ENCODE data around the gene SMC6.

The SMC6 gene

DNA sequence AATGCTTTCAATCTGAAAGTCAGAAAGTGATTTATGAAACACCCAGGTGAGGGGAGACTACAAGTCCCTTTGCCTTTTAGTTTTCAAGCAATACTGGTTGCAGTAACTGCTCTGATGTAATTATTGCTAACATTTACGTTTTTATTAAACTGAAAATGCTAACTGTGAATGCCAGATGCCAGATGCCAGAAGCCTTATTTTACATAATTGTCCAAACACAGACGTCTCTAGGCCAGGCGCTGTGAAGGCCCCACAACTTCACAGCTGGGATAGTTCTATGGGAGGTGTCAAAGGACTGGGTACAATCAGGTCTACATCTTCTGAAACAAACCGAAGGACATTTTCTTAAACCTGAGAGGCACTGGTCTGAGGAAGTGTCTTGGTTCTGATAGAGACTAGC, 35.2 kb upstream of the SMC6 start:
- Histone ChIP-seq H3K4me1 (ENCODE audit: insufficient read depth, low read length) (no peaks in the 10 kb centered on the region), H3K27ac (ENCODE audit: low read length) (no peak overlapping the region), H3K4me3 (ENCODE audit: low read depth in 1 of 2, low read length in 2 of 2) (no peak overlapping the region), H3K36me3 (ENCODE audit: insufficient read depth, low read length) (no peaks in the 10 kb centered on the region), H3K79me2 (ENCODE audit: insufficient read depth, low read length) (no peaks in the 10 kb centered on the region), H3K27me3 (ENCODE audit: insufficient read depth, low read length, poor library complexity) (peaks cover 5% of the 10 kb centered on the region), H2AFZ (ENCODE audit: low read depth, low read length) (no peak overlapping the region), H4K20me1 (ENCODE audit: insufficient read depth, low read length) (0 out of 2 replicates have a peak, but pooled peaks cover 3% of the 10 kb centered on the region), H3K9ac (ENCODE audit: low read depth, low read length) (no peak overlapping the region), H3K9me3 (ENCODE audit: insufficient read depth, low read length, severe bottlenecking) (no peaks in the 10 kb centered on the region), H3K4me2 (ENCODE audit: insufficient read depth, low read length) (no peak overlapping the region)
- no peak for DNase-seq
- TF ChIP-seq EZH2 (IDR thresholded peaks at IDR 0.05; ENCODE audit: borderline replicate concordance, low read depth, low read length, severe bottlenecking) = no peak
- TF ChIP-seq, protein P1, sequence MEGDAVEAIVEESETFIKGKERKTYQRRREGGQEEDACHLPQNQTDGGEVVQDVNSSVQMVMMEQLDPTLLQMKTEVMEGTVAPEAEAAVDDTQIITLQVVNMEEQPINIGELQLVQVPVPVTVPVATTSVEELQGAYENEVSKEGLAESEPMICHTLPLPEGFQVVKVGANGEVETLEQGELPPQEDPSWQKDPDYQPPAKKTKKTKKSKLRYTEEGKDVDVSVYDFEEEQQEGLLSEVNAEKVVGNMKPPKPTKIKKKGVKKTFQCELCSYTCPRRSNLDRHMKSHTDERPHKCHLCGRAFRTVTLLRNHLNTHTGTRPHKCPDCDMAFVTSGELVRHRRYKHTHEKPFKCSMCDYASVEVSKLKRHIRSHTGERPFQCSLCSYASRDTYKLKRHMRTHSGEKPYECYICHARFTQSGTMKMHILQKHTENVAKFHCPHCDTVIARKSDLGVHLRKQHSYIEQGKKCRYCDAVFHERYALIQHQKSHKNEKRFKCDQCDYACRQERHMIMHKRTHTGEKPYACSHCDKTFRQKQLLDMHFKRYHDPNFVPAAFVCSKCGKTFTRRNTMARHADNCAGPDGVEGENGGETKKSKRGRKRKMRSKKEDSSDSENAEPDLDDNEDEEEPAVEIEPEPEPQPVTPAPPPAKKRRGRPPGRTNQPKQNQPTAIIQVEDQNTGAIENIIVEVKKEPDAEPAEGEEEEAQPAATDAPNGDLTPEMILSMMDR (IDR thresholded peaks at IDR 0.05; ENCODE audit: borderline replicate concordance, extremely low read depth, low read length, poor library complexity, severe bottlenecking) = no peak
- ATAC-seq (ENCODE audit: insufficient read depth, low read depth) = no peak

DNA sequence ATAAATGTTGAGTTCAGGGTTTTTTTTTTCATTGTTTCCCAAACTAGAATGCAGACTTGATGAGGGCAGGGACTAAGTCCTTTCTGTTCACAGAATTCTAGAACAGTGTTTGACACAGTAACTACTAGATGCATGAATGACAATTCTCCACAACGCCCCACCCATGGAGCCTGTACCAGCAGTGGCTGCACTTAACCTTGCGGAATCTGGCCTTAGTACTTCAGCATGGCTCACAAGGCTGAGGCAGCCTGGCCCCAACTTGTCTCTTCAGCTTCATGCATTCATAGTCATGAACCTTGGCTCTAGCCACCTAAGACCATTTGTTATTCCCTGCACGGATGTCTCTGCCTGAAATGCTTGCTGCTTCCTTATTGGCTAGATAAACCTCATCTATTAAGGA, 33.1 kb upstream of the SMC6 start:
- Histone ChIP-seq H3K4me3 (ENCODE audit: low read depth in 1 of 2, low read length in 2 of 2) (no peak overlapping the region), H3K4me1 (ENCODE audit: insufficient read depth, low read length) (no peaks in the 10 kb centered on the region), H3K4me2 (ENCODE audit: insufficient read depth, low read length) (no peak overlapping the region), H3K79me2 (ENCODE audit: insufficient read depth, low read length) (no peaks in the 10 kb centered on the region), H3K9ac (ENCODE audit: low read depth, low read length) (no peak overlapping the region), H4K20me1 (ENCODE audit: insufficient read depth, low read length) (0 out of 2 replicates have a peak, but pooled peaks cover 3% of the 10 kb centered on the region), H3K27me3 (ENCODE audit: insufficient read depth, low read length, poor library complexity) (peaks cover 4% of the 10 kb centered on the region), H3K27ac (ENCODE audit: low read length) (no peak overlapping the region), H3K9me3 (ENCODE audit: insufficient read depth, low read length, severe bottlenecking) (no peaks in the 10 kb centered on the region), H2AFZ (ENCODE audit: low read depth, low read length) (no peak overlapping the region), H3K36me3 (ENCODE audit: insufficient read depth, low read length) (peaks cover 8% of the 10 kb centered on the region)
- TF ChIP-seq EZH2 (IDR thresholded peaks at IDR 0.05; ENCODE audit: borderline replicate concordance, low read depth, low read length, severe bottlenecking) = no peak
- TF ChIP-seq, protein P1 (IDR thresholded peaks at IDR 0.05; ENCODE audit: borderline replicate concordance, extremely low read depth, low read length, poor library complexity, severe bottlenecking) = no peak
- DNase-seq (no peak), ATAC-seq (ENCODE audit: insufficient read depth, low read depth) (peak; percentile 21; the same call in 1 of the 3 replicates)

DNA sequence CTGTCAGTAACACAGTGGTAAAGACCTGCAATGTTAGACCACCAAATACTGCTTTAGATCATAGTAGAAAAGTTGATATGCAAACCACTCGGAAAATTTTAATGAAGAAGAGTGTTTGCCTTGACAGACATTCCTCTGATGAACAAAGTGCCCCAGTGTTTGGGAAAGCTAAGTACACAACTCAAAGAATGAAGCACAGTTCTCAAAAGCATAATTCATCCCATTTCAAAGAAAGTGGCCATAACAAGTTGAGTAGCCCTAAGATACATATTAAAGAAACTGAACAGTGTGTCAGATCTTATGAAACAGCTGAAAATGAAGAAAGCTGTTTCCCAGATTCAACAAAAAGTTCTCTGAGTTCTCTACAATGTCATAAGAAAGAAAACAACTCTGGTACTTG, 27.9 kb upstream of the SMC6 start:
- no peak overlapping the region for H3K4me2 ChIP-seq (ENCODE audit: insufficient read depth, low read length)
- H3K9ac ChIP-seq (ENCODE audit: low read depth, low read length) = no peak overlapping the region
- H3K36me3 ChIP-seq (ENCODE audit: insufficient read depth, low read length) = peaks cover 58% of the 10 kb centered on the region
- H3K27ac ChIP-seq (ENCODE audit: low read length) = no peak overlapping the region
- ATAC-seq (ENCODE audit: insufficient read depth, low read depth) = no peak
- no peaks in the 10 kb centered on the region for H3K9me3 ChIP-seq (ENCODE audit: insufficient read depth, low read length, severe bottlenecking)
- no peaks in the 10 kb centered on the region for H3K79me2 ChIP-seq (ENCODE audit: insufficient read depth, low read length)
- no peaks in the 10 kb centered on the region for H3K27me3 ChIP-seq (ENCODE audit: insufficient read depth, low read length, poor library complexity)
- no peak overlapping the region for H3K4me3 ChIP-seq (ENCODE audit: low read depth in 1 of 2, low read length in 2 of 2)
- no peak for DNase-seq
- H4K20me1 ChIP-seq (ENCODE audit: insufficient read depth, low read length) = no peaks in the 10 kb centered on the region
- no peaks in the 10 kb centered on the region for H3K4me1 ChIP-seq (ENCODE audit: insufficient read depth, low read length)
- H2AFZ ChIP-seq (ENCODE audit: low read depth, low read length) = no peak overlapping the region
- TF ChIP-seq, protein P1 (IDR thresholded peaks at IDR 0.05; ENCODE audit: borderline replicate concordance, extremely low read depth, low read length, poor library complexity, severe bottlenecking) = no peak
- no peak for TF ChIP-seq EZH2 (IDR thresholded peaks at IDR 0.05; ENCODE audit: borderline replicate concordance, low read depth, low read length, severe bottlenecking)

DNA sequence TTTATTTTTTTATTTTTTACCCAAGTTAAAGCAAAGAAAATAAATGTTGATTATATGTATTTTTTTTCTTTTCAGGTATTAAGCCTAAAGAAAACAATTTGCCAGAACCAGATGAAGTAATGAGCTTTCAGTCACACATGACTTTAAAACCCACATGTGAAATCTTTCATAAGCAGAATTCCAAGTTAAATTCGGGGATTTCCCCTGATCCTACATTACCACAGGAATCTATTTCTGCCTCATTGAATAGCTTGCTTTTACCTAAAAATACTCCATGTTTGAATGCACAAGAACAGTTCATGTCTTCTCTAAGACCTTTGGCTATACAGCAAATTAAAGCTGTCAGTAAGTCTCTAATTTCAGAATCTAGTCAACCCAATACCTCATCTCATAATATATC, 26.9 kb upstream of the SMC6 start:
- TF ChIP-seq EZH2 (IDR thresholded peaks at IDR 0.05; ENCODE audit: borderline replicate concordance, low read depth, low read length, severe bottlenecking) = no peak
- TF ChIP-seq, protein P1 (IDR thresholded peaks at IDR 0.05; ENCODE audit: borderline replicate concordance, extremely low read depth, low read length, poor library complexity, severe bottlenecking) = no peak
- no peak overlapping the region for H2AFZ ChIP-seq (ENCODE audit: low read depth, low read length)
- no peak overlapping the region for H3K4me2 ChIP-seq (ENCODE audit: insufficient read depth, low read length)
- H3K9ac ChIP-seq (ENCODE audit: low read depth, low read length) = no peak overlapping the region
- no peak overlapping the region for H3K4me3 ChIP-seq (ENCODE audit: low read depth in 1 of 2, low read length in 2 of 2)
- no peak overlapping the region for H3K27ac ChIP-seq (ENCODE audit: low read length)
- H3K36me3 ChIP-seq (ENCODE audit: insufficient read depth, low read length) = peaks cover 67% of the 10 kb centered on the region
- H3K27me3 ChIP-seq (ENCODE audit: insufficient read depth, low read length, poor library complexity) = no peaks in the 10 kb centered on the region
- no peaks in the 10 kb centered on the region for H3K79me2 ChIP-seq (ENCODE audit: insufficient read depth, low read length)
- no peaks in the 10 kb centered on the region for H3K9me3 ChIP-seq (ENCODE audit: insufficient read depth, low read length, severe bottlenecking)
- ATAC-seq (ENCODE audit: insufficient read depth, low read depth) = no peak
- no peaks in the 10 kb centered on the region for H4K20me1 ChIP-seq (ENCODE audit: insufficient read depth, low read length)
- no peaks in the 10 kb centered on the region for H3K4me1 ChIP-seq (ENCODE audit: insufficient read depth, low read length)
- no peak for DNase-seq
